Glutamatergic neuron (in vitro differentiated cells): ENCODE data around the gene CLEC5A. TPM values are rescaled to one million over a fixed set of nuclear protein-coding genes. Genes with fewer than 3 reads are reported as not detected.
"Not testable (repeated sequence)": the region's sequence is repeated elsewhere in the genome, so short reads cannot be mapped to it uniquely, and the experiment has no call there.

Experiments used
- DNase-seq: peaks from one replicate; pipeline ENCODE4 v3.0.0; 2022
- H3K27ac Mint-ChIP-seq: one replicate; pipeline ENCODE4 v1.8.0; 2020; ENCODE audit warnings: mild to moderate bottlenecking, mixed read lengths, inconsistent platforms; ENCODE audit not compliant: unreplicated experiment
- H3K27me3 Mint-ChIP-seq: one replicate; pipeline ENCODE4 v1.8.0; 2020; ENCODE audit warnings: mild to moderate bottlenecking, moderate library complexity, mixed read lengths, inconsistent platforms; ENCODE audit not compliant: unreplicated experiment
- H3K36me3 Mint-ChIP-seq: one replicate; pipeline ENCODE4 v1.8.0; 2020; ENCODE audit warnings: mild to moderate bottlenecking, mixed read lengths, inconsistent platforms; ENCODE audit not compliant: unreplicated experiment
- H3K4me1 Mint-ChIP-seq: one replicate; pipeline ENCODE4 v1.8.0; 2020; ENCODE audit warnings: mild to moderate bottlenecking, low read depth, mixed read lengths, inconsistent platforms; ENCODE audit not compliant: unreplicated experiment
- H3K4me3 Mint-ChIP-seq: one replicate; pipeline ENCODE4 v1.8.0; 2020; ENCODE audit warnings: mild to moderate bottlenecking, mixed read lengths, inconsistent platforms; ENCODE audit not compliant: unreplicated experiment
- H3K9me3 Mint-ChIP-seq: one replicate; pipeline ENCODE4 v1.8.0; 2020; ENCODE audit warnings: mild to moderate bottlenecking, moderate library complexity, mixed read lengths, inconsistent platforms; ENCODE audit not compliant: unreplicated experiment
- CTCF ChIP-seq: fragments of 200-600 bp; sonication (generic); IDR thresholded peaks from one replicate; pipeline ENCODE4 v1.5.0; 2021; ENCODE audit not compliant: partially characterized antibody, unreplicated experiment
- total RNA-seq: library from RNA; stranded (reverse); fragmentation: NEBNext Ultra II Directional; extraction: Animal tissue kit (Norgen Biotek cat#: 25700); gene quantifications from one replicate; pipeline ENCODE4 v1.2.1, GENCODE V29; 2021; ENCODE audit not compliant: unreplicated experiment

The CLEC5A gene
- total RNA-seq, 1 donor from 2014 or later = not detected

- no peak overlapping the region for H3K4me3 Mint-ChIP-seq
- H3K27me3 Mint-ChIP-seq = peaks cover 2% of the 10 kb centered on the region
- DNase-seq = no peak
- no peaks in the 10 kb centered on the region for H3K9me3 Mint-ChIP-seq
- H3K27ac Mint-ChIP-seq = no peak overlapping the region
- TF ChIP-seq CTCF = no peak
- H3K36me3 Mint-ChIP-seq = peaks cover 4% of the 10 kb centered on the region
- no peaks in the 10 kb centered on the region for H3K4me1 Mint-ChIP-seq
Measured at GRCh38 chr7:141920281-141920680, 26.5 kb downstream of the CLEC5A start.

- Mint-ChIP-seq H3K4me1 (peaks cover 2% of the 10 kb centered on the region), H3K27ac (no peak within 1 kb of the TSS), H3K27me3 (peaks cover 2% of the 10 kb centered on the region), H3K4me3 (no peak within 1 kb of the TSS), H3K9me3 (no peaks in the 10 kb centered on the region), H3K36me3 (peaks cover 4% of the 10 kb centered on the region)
- no peak for TF ChIP-seq CTCF
- DNase-seq = no peak
Measured at GRCh38 chr7:141916099-141916498, 30.7 kb downstream of the CLEC5A start, which contains the start of gene OR9A4. Gene OR9A4 (plus strand): TSS chr7:141916399. CDS start chr7:141918876, 2,477 bp downstream.

- Mint-ChIP-seq H3K4me1 (peaks cover 2% of the 10 kb centered on the region), H3K4me3 (no peak overlapping the region), H3K27ac (no peak overlapping the region), H3K27me3 (peaks cover 2% of the 10 kb centered on the region), H3K36me3 (peaks cover 4% of the 10 kb centered on the region), H3K9me3 (no peaks in the 10 kb centered on the region)
- no peak for DNase-seq
- TF ChIP-seq CTCF = no peak
Measured at GRCh38 chr7:141915565-141915964, 31.2 kb downstream of the CLEC5A start.

- no peaks in the 10 kb centered on the region for H3K36me3 Mint-ChIP-seq
- H3K4me1 Mint-ChIP-seq = peaks cover 4% of the 10 kb centered on the region
- no peak for DNase-seq
- H3K4me3 Mint-ChIP-seq = no peak overlapping the region
- H3K27me3 Mint-ChIP-seq = no peaks in the 10 kb centered on the region
- H3K9me3 Mint-ChIP-seq = no peaks in the 10 kb centered on the region
- no peak for TF ChIP-seq CTCF
- no peak overlapping the region for H3K27ac Mint-ChIP-seq
Measured at GRCh38 chr7:141911391-141911790, 35.4 kb downstream of the CLEC5A start.

GRCh38 chr7:141906285-141906684 is 40.5 kb downstream of the CLEC5A start:
- Mint-ChIP-seq H3K36me3 (no peaks in the 10 kb centered on the region), H3K4me1 (peaks cover 2% of the 10 kb centered on the region), H3K9me3 (no peaks in the 10 kb centered on the region), H3K4me3 (no peak overlapping the region), H3K27me3 (no peaks in the 10 kb centered on the region), H3K27ac (no peak overlapping the region)
- no peak for DNase-seq
- no peak for TF ChIP-seq CTCF

- H3K27ac Mint-ChIP-seq, H3K27me3 Mint-ChIP-seq, H3K36me3 Mint-ChIP-seq, H3K4me3 Mint-ChIP-seq, H3K4me1 Mint-ChIP-seq, DNase-seq, H3K9me3 Mint-ChIP-seq: not testable (repeated sequence)
Measured at GRCh38 chr7:141899366-141899765, 47.4 kb downstream of the CLEC5A start.
